NCI-H345 treated with DMSO at 0.1 percent for 48 hours (cell line): Measurements from ENCODE around the gene OPA3.
"Not testable (repeated sequence)": the region's sequence is repeated elsewhere in the genome, so short reads cannot be mapped to it uniquely, and the experiment has no call there.

Source experiments
- DNase-seq: peaks from one replicate; lab custom pipeline; 2025; ENCODE audit not compliant: unreplicated experiment; lab: John Stamatoyannopoulos, UW

OPA3 gene

DNA sequence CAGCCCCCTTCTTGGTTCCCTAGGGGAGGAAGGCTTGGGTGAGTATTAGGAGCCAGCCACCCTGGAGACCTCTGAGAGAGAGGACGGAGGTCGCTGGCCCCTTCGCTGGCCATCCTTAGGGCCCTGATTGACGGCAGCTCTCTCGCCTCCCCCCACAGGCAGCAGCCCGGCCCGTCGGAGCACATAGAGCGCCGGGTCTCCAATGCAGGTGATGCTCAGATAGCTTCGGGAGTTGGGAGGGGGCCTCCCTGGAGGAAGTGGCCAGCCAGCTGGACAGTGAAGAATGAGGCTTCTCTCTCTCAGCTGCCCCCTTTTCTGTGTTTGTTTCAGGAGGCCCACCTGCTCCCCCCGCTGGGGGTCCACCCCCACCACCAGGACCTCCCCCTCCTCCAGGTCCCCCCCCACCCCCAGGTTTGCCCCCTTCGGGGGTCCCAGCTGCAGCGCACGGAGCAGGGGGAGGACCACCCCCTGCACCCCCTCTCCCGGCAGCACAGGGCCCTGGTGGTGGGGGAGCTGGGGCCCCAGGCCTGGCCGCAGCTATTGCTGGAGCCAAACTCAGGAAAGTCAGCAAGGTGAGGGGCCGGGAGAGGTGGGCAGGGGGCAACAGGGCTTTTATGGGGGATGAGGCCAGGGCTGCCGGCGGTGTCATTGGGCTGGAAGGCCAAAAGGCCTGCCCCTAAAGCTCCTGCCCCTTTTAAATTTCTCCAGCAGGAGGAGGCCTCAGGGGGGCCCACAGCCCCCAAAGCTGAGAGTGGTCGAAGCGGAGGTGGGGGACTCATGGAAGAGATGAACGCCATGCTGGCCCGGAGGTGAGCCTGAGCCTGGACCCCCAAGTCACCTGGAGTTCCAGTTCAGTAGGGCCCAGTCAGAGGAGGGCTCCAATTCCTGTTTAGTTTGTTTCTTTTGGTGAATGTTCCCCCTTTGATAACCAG, 62.3 kb downstream of the OPA3 start:
- DNase-seq, result no peak

DNA sequence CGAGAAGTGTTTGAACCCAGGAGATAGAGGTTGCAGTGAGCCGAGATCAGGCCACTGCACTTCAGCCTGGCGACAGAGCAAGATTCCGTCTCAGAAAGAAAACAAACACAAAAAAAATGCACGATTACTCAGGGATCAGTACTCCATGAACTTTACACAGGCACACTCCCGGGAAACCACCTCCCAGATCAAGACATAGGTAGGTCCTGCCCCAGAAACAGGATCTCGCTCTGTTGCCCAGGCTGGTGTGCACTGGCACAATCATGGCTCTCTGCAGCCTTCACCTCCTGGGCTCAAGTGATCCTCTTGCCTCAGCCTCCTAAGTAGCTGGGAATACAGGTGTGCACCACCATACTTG, 66.2 kb downstream of the OPA3 start:
- DNase-seq, result no peak

DNA sequence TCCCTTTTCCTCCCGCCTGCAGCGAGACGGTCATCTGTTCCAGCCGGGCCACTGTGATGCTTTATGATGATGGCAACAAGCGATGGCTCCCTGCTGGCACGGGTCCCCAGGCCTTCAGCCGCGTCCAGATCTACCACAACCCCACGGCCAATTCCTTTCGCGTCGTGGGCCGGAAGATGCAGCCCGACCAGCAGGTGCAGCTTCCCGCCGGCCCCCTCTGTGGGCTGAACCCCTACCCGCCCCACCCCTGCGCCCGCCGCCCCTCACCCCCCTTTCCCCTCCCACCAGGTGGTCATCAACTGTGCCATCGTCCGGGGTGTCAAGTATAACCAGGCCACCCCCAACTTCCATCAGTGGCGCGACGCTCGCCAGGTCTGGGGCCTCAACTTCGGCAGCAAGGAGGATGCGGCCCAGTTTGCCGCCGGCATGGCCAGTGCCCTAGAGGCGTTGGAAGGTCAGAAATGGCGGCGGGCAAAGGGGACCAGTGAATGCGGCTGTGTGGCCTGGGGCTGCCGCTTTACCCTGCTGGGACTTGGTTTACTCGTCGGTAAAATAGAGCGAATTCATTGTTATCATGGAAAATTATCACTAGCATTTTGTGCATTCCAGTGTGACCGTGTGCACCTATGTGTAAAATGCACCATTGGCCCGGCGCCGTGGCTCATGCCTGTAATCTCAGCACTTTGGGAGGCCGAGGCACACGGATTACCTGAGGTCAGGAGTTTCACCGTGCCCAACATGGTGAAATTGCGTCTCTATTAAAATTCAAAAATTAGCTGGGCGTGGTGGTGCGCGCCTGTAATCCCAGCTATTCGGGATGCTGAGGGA, 66.7 kb downstream of the OPA3 start:
- DNase-seq, result no peak

DNA sequence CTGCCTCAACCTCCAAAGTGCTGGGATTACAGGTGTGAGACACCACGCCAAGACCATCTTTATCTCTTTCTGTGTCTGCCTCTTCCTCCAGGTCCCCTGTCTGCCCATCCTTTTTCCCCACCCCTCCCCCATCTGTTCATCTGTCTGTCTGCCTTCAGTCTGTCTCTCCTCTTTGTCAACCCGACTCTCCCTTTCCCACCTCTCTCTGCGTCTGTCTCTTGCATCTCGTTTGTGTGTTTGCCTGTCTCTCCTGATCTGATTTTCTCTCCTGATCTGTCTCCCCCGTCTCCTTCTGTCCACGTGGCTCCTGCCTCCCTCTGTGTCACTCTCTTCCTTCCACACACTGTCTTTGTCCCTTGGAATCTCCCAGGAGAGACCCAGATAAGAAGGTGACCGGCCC, 67.4 kb downstream of the OPA3 start:
- DNase-seq, result no peak

DNA sequence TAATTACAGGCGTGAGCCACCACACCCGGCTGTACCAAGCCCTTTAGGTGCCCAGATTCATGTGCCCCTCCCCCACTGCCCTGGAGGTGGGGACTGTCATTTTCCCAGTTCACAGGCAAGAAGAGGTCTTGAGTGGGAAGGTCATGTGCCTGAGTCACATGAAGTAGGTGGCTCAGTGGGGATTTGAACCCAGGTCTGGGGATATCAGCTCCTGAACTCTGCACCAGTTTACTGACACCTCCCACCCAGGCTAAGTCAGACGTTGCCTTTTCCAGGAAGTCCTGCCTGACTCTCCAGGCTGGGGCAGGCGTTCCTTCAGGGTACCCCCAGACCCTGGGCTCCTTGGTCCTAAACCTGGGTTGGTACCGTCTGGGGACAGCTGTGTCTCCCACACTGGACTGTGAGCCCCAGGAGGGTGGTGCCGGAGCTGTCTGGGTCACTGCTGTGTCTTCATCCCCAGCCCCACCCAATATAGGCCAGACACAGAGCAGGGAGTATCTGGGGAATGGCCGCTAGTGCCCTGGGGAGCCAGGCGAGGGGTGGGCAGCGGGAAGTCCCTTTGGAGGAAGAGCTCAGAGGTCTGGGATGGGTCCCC, 68.7 kb downstream of the OPA3 start:
- no peak for DNase-seq

DNA sequence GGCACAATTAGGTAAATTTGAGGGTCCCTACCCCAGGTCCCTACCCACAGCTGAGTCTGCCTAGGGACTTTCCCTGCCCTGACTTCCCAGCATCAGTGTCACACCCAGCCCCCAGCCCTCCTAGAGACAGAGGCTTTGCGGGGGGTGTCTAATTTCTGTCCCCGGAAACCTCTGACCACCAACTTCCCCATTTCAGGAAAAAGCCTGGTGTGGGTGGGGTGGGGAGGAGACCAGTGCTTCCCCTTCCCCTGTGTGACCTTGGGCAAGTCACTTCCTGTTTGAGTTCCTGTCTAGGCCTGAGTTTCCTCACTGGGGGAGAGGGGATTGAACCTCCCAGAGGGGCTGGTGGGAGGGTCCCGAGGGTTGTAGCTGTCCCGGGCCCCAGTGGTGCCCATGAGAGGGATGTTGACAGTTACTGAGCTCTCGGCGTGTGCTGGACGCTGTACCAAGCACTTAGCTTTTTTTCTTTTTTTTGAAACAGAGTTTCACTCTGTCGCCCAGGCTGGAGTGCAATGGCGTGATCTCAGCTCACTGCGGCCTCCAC, 69.4 kb downstream of the OPA3 start:
- no peak for DNase-seq

DNA sequence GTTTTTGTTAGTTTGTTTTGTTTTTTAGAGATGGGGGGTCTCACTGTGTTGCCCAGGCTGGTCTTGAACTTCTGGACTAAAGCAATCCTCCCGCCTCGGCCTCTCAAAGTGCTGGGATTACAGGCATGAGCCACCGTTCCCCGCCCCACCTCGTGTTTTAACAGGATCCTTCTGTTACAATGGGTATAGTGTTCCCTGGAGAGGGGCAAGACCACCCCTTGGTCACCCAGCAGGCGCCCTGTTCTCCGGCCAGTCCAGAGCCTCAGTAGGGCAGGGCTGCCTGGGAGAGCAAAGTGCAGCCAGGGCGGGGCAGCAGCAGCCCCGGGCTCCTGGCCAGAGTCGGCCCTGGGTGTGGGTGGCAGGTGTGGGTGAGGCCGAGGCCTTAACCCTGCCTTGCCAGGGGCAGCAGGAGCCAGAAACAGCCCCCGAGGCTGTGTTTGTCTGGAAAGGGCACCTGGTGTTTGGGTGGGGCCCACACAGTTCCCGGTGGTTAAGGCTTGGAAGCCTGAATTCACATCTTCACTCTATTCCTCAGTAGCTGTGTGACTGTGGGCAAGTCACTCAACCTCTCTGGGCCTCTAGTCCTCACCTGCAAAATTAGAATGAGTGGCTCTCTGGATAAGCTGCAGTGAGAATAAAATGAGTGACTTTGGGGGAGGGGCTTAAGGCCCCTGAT, 70.1 kb downstream of the OPA3 start:
- DNase-seq, result no peak

DNA sequence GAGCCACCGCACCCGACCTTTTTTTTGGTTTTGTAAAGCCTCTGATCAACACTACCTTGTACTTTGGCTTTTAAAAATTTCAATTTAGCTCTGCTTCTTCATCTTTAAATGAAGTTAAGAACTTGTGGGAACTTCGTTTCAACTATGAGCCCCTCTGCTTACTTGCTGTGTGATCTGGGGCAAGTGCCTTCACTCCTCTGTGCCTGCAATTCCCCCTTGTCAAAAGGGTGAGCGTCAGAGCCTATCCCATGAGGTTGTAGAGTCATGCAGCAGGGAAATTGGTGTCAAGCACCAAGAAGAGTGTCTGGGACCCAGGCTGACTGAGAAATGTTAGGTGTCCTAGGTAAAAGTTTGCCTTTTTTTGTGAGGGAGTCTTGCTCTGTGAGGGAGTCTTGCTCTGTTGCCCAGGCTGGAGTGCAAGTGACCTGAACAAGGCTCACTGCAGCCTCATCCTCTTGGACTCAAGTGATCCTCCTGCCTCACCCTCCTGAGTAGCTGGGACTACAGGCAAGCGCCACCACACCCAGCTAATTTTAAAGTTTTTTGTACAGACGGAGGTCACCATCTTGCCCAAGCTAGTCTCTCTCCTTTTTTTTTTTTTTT, 71.6 kb downstream of the OPA3 start:
- no peak for DNase-seq

DNA sequence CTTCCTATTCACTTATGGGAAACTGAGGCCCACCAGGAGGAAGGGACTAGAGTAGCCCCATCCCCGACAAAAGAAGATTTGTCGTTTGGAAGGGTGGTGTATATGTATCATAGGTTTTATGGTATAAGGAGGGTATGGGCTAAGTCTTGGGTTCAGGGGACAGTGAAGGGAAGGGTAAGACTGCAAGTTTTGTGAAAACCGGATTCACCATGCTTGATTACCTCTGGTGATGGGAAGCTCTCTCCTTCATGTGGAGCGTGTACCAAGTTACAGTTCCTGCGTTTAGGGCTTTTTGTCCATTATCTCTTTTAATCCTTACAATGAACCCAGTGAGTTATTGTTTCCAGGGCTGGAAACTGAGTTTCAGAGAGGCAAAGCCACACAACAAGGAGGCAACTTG, 73.5 kb downstream of the OPA3 start:
- no peak for DNase-seq

DNA sequence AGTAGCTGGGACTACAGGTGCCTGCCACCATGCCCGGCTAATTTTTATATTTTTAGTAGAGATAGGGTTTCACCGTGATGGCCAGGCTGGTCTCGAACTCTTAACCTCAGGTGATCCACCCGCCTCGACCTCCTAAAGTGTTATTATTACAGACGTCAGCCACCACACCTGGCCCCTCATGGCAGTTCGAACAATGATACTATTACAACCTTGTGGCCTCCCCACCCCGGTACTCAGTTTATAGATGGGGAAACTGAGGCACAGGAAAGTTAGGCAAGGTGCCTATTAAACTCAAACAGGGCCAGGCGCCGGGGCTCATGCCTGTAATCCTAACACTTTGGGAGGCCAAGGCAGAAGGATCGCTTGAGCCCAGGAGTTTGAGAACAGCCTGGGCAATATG, 74.2 kb downstream of the OPA3 start:
- DNase-seq, result not testable (repeated sequence)

DNA sequence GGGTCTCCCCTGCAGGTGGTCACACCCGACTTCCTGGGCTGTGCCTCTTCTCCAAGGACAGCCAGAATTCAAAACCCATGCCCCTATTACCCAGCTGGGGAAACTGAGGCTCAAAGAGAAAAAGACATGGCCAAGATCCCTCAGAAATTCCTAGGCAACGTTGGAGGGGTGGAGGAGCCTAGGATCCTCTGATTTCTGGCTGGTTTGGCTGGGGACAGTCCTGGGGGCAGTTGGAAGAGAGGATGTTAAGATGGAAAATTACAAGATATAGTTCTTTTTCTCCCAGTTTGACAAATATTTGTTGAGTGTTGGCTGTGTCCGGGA, 74.9 kb downstream of the OPA3 start:
- no peak for DNase-seq

DNA sequence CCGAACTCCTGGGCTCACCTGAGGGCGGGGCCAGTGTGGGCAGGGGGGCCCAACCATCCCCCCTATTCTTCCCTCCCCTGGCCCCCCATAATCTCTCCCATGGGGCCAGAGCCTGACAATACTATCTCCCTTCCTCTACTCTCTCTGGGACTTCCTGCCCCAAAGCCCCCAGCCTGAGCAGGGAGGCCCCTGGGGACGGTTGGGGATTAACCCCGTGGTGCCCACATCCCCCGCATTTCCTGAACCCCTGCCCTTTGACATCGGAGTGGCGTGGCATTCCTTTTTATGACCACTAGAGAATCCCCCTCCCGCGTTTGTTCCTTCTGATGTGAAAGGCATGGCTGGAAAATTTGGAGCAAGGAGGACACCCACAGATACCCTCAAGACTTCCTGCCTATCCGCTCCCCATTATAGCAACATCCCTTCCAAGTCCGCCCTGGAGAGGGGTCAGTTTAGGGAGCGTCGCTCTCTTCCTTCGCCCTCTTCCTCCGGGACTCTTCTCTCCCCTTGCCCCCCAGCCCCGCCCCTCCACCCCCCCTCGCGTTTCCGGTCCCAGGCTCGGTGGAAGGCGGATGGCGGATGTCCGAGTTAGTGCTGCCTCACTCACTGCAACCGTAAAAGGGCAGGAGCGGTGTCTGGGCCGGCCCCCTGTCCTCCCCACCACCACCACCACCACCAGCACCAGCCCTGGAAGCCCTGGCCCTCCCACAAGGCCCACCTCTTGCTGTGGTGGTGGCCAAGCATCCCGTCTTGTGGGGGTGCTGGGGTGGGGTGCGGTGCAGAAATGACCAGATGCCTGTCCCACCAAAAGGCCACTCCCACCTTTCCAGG, 75.5 kb downstream of the OPA3 start:
- DNase-seq, result no peak

DNA sequence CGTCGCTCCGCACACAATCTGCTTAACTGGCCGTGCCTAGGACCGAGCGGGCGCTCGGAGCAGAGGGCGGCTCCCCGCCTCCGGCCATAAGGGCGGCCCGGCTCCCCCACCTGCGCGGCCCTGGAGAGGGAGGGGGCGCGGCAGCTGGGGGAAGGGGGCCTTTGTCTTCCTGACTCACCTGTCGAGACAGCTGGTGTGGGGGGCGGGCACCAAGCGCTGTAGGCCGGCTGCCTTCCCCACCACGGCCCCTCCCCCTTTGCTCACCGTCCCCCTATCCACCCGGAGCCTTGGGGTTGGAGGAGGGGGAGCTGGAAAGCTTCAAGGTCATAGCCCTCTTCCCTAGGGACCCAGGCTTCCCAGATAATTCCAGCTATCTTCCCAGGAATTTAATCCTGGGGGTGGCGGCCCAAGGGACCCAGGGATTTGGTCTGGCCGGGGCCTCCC, 76.2 kb downstream of the OPA3 start:
- no peak for DNase-seq

DNA sequence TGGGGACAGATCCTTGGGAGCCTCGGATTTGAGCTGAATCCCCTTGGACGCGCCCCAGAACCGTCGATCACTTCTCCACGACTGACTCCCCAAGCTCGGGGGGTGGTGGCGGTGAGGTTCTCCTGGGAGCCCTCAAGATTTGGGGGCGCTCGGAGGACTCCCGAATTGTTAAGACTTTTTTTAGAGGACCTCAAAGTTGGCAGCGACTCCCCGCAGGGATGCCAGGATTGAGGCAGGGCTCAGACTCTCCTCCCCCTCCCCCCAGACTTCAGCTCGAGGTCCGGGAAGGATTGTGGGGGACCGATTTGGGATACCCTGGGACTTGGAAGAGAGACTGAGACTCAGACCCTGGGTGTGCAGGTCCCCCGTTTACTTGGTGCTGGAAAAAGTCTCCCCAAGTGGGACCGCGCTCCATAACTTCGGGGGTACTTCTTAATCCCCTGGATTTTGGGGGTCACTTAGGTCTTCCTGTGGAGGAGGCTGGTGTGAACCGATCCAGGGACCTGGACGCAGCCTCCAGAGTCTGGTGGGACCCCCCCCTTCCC, 76.7 kb downstream of the OPA3 start:
- no peak for DNase-seq

DNA sequence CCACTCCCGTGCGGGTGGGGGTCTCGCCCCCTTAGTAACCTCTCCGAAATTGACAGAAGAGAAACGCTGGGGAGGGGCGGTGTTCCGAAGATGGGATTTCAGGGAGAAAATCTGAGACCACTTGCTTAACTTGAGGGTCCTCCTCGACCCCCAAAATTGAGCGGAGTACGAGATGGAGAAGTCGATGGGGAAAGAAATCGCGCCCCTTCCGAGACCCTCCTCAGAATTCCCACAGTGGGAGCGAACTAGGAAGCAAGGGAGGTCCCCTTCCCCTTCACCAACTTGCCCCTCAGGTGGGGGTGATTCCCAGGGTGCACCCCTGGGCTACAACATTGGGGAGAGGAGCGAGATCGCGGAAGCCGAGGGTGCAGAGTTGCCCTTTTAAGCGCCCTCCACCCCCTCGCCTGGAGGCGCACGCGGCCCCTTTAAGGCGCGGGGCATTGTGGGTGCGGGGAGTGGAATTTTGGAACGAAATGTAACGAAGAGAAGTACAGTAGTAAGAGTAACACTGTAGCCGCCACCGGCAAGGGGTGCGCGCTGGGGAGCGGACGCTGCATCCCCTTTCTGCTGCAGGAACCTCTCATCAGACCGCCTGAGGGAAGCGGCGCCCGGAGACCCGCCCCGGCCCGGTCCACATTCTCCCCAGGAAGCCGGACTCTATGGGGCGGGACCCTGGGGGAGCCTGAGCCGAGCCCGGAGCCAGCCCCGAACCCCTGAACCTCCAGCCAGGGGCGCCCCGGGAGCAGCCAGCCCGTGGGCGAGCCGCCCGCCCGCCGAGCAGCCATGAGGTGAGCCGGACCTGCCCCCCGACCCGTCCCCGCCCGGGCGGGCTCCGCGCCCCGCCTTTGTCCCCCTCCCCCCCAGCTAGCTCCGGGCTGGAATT, 77.4 kb downstream of the OPA3 start, which contains the start of gene VASP:
VASP (plus strand) TSS at position 491 of the 883 bp plus-strand sequence; CDS start at position 784, 293 bp downstream.
- DNase-seq, result no peak

DNA sequence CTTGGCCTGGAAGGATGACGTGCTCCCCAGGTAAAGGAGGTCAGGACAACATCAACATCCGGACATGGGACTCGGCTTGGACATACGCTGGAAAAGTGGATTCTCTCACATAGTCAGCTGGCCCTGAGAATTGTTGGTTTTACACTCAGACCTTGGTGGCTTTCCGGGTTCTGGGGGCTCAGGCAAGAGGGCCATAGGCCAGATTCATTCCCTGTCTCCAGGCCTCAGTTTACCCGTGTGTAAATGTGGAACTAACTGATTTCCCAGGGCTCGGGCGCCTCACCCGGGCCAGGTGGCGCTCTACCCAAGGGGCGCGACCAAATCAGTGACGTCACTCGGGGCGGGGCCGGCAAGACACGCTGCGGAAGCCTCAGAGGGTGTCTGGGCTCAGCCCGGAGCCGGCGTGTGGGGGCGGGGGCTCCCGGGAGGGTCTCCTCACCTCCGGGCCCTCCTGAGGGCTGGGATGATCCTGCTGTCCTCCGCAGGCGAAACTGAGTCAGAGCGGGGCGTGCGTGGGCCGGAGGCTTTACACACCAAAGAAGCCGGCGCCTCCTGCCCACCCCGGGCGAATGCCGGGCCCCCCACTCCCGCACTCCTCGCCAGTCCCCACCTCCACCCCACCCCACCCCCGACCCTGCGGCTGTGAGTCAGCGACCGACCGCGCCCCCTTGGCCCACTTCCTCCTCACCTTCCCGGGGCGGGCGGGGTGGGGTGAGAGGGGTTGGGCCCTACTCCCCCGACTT, 78.2 kb downstream of the OPA3 start:
- DNase-seq, result peak; percentile 52

DNA sequence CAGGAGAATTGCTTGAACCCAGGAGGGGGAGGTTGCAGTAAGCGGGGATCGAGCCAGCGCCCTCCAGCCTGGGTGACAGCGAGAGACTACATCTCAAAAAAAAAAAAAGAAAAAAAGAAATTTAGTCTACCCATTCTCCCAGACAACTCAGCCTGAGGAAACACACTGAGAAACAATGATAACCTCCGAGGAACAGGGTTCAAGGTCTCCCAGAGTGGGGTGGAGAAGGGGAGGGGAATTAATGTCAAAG, 78.7 kb downstream of the OPA3 start:
- no peak for DNase-seq
